Measurements from ENCODE around the gene MRPL33. TPM values are rescaled to one million over a fixed set of nuclear protein-coding genes. Genes with fewer than 3 reads are reported as not detected.

The MRPL33 gene
- total and polyA plus RNA-seq, 2 experiments from 2014 or later = 80.5 to 310 TPM

GRCh38 chr2:27779417-27780055, 8.0 kb downstream of the MRPL33 start:
- DNase-seq (ENCODE audit: low spot score) = no peak
- H3K36me3 Mint-ChIP-seq (ENCODE audit: low read depth) = peaks cover 13% of the 10 kb centered on the region; the same call in 2 of the 3 replicates
- Histone ChIP-seq H3K4me2 (no peak overlapping the region), H3K4me1 (ENCODE audit: insufficient read depth) (no peaks in the 10 kb centered on the region), H3K9me2 (ENCODE audit: insufficient read depth) (no peaks in the 10 kb centered on the region), H3K4me3 (no peak overlapping the region), H2AFZ (no peak overlapping the region), H3K79me2 (replicated peaks; ENCODE audit: insufficient read depth) (peaks cover 55% of the 10 kb centered on the region), H4K20me1 (replicated peaks; ENCODE audit: insufficient read depth) (peaks cover 33% of the 10 kb centered on the region), H3K27me3 (ENCODE audit: insufficient read depth) (no peaks in the 10 kb centered on the region), H3K27ac (ENCODE audit: low read depth) (no peak overlapping the region), H3K36me3 (ENCODE audit: insufficient read depth) (no peaks in the 10 kb centered on the region), H3F3A (replicated peaks; ENCODE audit: low read depth) (0 out of 2 replicates have a peak, but pooled peaks cover 5% of the 10 kb centered on the region)
- H3K4me1 Mint-ChIP-seq = no peaks in the 10 kb centered on the region
- no peak for ATAC-seq
- no peaks in the 10 kb centered on the region for H3K27me3 Mint-ChIP-seq (ENCODE audit: insufficient read depth, low read depth, poor library complexity)
- H3K27ac Mint-ChIP-seq = no peak overlapping the region
- no peak overlapping the region for H3K4me3 Mint-ChIP-seq
- no peak for TF ChIP-seq ETS1 (IDR thresholded peaks at IDR 0.05)
- no peak for TF ChIP-seq NANOG (IDR thresholded peaks at IDR 0.05; ENCODE audit: borderline replicate concordance)
- no peak for TF ChIP-seq EZH2 (IDR thresholded peaks at IDR 0.05; ENCODE audit: low read depth, unreplicated experiment)
- TF ChIP-seq JUNB (IDR thresholded peaks at IDR 0.05; ENCODE audit: unreplicated experiment) = no peak
- TF ChIP-seq EZH2phosphoT487 (IDR thresholded peaks at IDR 0.05; ENCODE audit: unreplicated experiment) = no peak
- TF ChIP-seq POLR2AphosphoS5 (IDR thresholded peaks at IDR 0.05; ENCODE audit: low read depth) = no peak
- no peak for TF ChIP-seq ZNF462 (CRISPR knock-in tag; IDR thresholded peaks at IDR 0.05)
- no peak for TF ChIP-seq CTCF (conservative IDR thresholded peaks at IDR 0.05; ENCODE audit: low read depth in 2 of 2)
- no peak for TF ChIP-seq STAT1 (IDR thresholded peaks at IDR 0.05; ENCODE audit: unreplicated experiment)
- no peak for TF ChIP-seq REST (IDR thresholded peaks at IDR 0.05; ENCODE audit: unreplicated experiment)
- no peak for TF ChIP-seq ZNF114 (CRISPR knock-in tag; IDR thresholded peaks at IDR 0.05)
- no peak for TF ChIP-seq ZNF331 (CRISPR knock-in tag; IDR thresholded peaks at IDR 0.05; ENCODE audit: low read depth)
- no peak for TF ChIP-seq CREB1 (CRISPR knock-in tag; IDR thresholded peaks at IDR 0.05; ENCODE audit: low read depth)
- H3K9me3 Mint-ChIP-seq = no peaks in the 10 kb centered on the region
